Liver (tissue), 9 donors: ENCODE results near the gene RGL1. TPM values are rescaled to one million over a fixed set of nuclear protein-coding genes. Genes with fewer than 3 reads are reported as not detected.

ENCODE experiments used
- DNase-seq: peaks from one replicate; pipeline ENCODE4 v3.0.0-alpha.2; 2017; ENCODE audit warnings: low spot score
- H3K27ac ChIP-seq, 2 donors: one replicate each; pipeline ENCODE4 v1.7.0; 2013; ENCODE audit warnings: inconsistent platforms in 2 of 2, low read length in 2 of 2, control low read depth in 1 of 2, low read depth in 1 of 2, mild to moderate bottlenecking in 1 of 2
- H3K27me3 ChIP-seq, 4 donors: one replicate each; pipeline versions ENCODE4 v1.6.1 to v1.7.0; 2013; ENCODE audit warnings: low read length in 3 of 4, inconsistent platforms in 1 of 4, mild to moderate bottlenecking in 1 of 4, moderate library complexity in 1 of 4; ENCODE audit not compliant: control insufficient read depth in 4 of 4, insufficient read depth in 4 of 4
- H3K36me3 ChIP-seq, 4 donors: one replicate each; pipeline versions ENCODE4 v1.6.1 to v1.7.0; 2013; ENCODE audit warnings: low read length in 3 of 4, mild to moderate bottlenecking in 3 of 4, low read depth in 1 of 4, moderate library complexity in 1 of 4; ENCODE audit not compliant: control insufficient read depth in 4 of 4, insufficient read depth in 3 of 4
- H3K4me1 ChIP-seq, 4 donors: one replicate each; pipeline versions ENCODE4 v1.6.1 to v1.7.0; 2013; ENCODE audit warnings: low read length in 3 of 4, mild to moderate bottlenecking in 3 of 4, moderate library complexity in 1 of 4; ENCODE audit not compliant: control insufficient read depth in 4 of 4, insufficient read depth in 4 of 4
- H3K4me3 ChIP-seq, 3 donors: one replicate each; pipeline versions ENCODE4 v1.6.1 to v1.7.0; 2013; ENCODE audit warnings: low read length in 3 of 3, control low read depth in 1 of 3, low read depth in 1 of 3, mild to moderate bottlenecking in 1 of 3
- H3K9ac ChIP-seq, 2 donors: one replicate each; pipeline ENCODE4 v1.7.0; 2013; ENCODE audit warnings: low read length in 2 of 2, mild to moderate bottlenecking in 2 of 2, moderate library complexity in 2 of 2, control low read depth in 1 of 2, low read depth in 1 of 2
- H3K9me3 ChIP-seq, 4 donors: one replicate each; pipeline versions ENCODE4 v1.6.1 to v1.7.0; 2013; ENCODE audit warnings: low read length in 3 of 4; ENCODE audit not compliant: control insufficient read depth in 4 of 4
- ATF3 ChIP-seq: IDR thresholded peaks from 2 replicates; pipeline ENCODE4 v1.6.1; 2016; ENCODE audit warnings: antibody characterized with exemption
- CTCF ChIP-seq: fragments of 150-350 bp; IDR thresholded peaks from 2 replicates; pipeline ENCODE4 v1.5.1; 2017; ENCODE audit warnings: improper control_type of control experiment, low read depth, low read length; ENCODE audit not compliant: missing input control
- EGR1 ChIP-seq, 2 donors: IDR thresholded peaks; 2 replicates each; pipeline ENCODE4 v1.6.1; 2016 to 2018; ENCODE audit warnings: antibody characterized with exemption in 2 of 2, low read depth in 2 of 2
- FOXA1 ChIP-seq: IDR thresholded peaks from 2 replicates; pipeline ENCODE4 v1.6.1; 2016; ENCODE audit warnings: antibody characterized with exemption
- FOXA2 ChIP-seq: IDR thresholded peaks from 2 replicates; pipeline ENCODE4 v1.6.1; 2016; ENCODE audit warnings: antibody characterized with exemption
- GABPA ChIP-seq, 2 donors: IDR thresholded peaks in 1 of 2; conservative IDR thresholded peaks in 1 of 2; 2 replicates each; pipeline ENCODE4 v1.6.1; 2016; ENCODE audit warnings: antibody characterized with exemption in 2 of 2, mild to moderate bottlenecking in 1 of 2, moderate library complexity in 1 of 2
- HNF4A ChIP-seq, 2 donors: conservative IDR thresholded peaks; 2 replicates each; pipeline ENCODE4 v1.6.1; 2016; ENCODE audit warnings: antibody characterized with exemption in 2 of 2, mild to moderate bottlenecking in 2 of 2
- HNF4G ChIP-seq: IDR thresholded peaks from 2 replicates; pipeline ENCODE4 v1.6.1; 2016; ENCODE audit warnings: antibody characterized with exemption
- JUND ChIP-seq, 2 donors: IDR thresholded peaks; 2 replicates each; pipeline ENCODE4 v1.6.1; 2016; ENCODE audit warnings: antibody characterized with exemption in 2 of 2
- RAD21 ChIP-seq, 2 donors: IDR thresholded peaks; 2 replicates each; pipeline ENCODE4 v1.6.1; 2016; ENCODE audit warnings: antibody characterized with exemption in 2 of 2, mild to moderate bottlenecking in 2 of 2
- RXRA ChIP-seq, 2 donors: IDR thresholded peaks; 2 replicates each; pipeline ENCODE4 v1.6.1; 2017 to 2018; ENCODE audit warnings: antibody characterized with exemption in 2 of 2, mild to moderate bottlenecking in 1 of 2
- SP1 ChIP-seq: IDR thresholded peaks from 2 replicates; pipeline ENCODE4 v1.6.1; 2018; ENCODE audit warnings: antibody characterized with exemption, mild to moderate bottlenecking
- TAF1 ChIP-seq: conservative IDR thresholded peaks from 2 replicates; pipeline ENCODE4 v1.6.1; 2016; ENCODE audit warnings: antibody characterized with exemption, mild to moderate bottlenecking
- YY1 ChIP-seq: IDR thresholded peaks from 2 replicates; pipeline ENCODE4 v1.6.1; 2016; ENCODE audit warnings: antibody characterized with exemption, mild to moderate bottlenecking
- WGBS: extraction: QIAGEN DNeasy Blood & Tissue Kit; methylation state at CpG from one replicate; pipeline ENCODE4 v1.1.7; 2013; 5-methylcytosine and 5-hydroxymethylcytosine counted together
- polyA plus RNA-seq, 2 donors: library from polyadenylated mRNA; stranded (reverse) in 1 of 2; unstranded in 1 of 2; fragments of 200-250 nt in 1 of 2; fragments of >200 nt in 1 of 2; fragmentation: Nextera tagmentation in 1 of 2; extraction: Ambion mirVana in 1 of 2; gene quantifications; one replicate each; pipeline versions ENCODE4 v1.2.1 to v1.2.3, GENCODE V29; 2013 to 2015
- total RNA-seq, 2 donors: library from RNA; depleted of rRNA; stranded (reverse); fragments of >200 nt; gene quantifications; one replicate each; pipeline ENCODE4 v1.2.3, GENCODE V29; 2014
- TF ChIP-seq, protein P1 (sequence below): IDR thresholded peaks from 2 replicates; pipeline ENCODE4 v1.6.1; 2016; ENCODE audit warnings: antibody characterized with exemption, mild to moderate bottlenecking
- TF ChIP-seq, protein P2 (sequence below): IDR thresholded peaks from 2 replicates; pipeline ENCODE4 v1.6.1; 2016; ENCODE audit warnings: antibody characterized with exemption
- TF ChIP-seq, protein P3 (sequence below): IDR thresholded peaks from 2 replicates; pipeline ENCODE4 v1.6.1; 2016; ENCODE audit warnings: antibody characterized with exemption
- donor health status: healthy.
- donor health status: healthy.
- donor health status: healthy.
- donor health status: healthy.
- donor health status: healthy.

Gene RGL1
- total and polyA plus RNA-seq, 4 donors: 3.9 to 15.3 (median 8.9) TPM

- Histone ChIP-seq H3K9me3 (no peaks in the 10 kb centered on the region), H3K4me1 (no peaks in the 10 kb centered on the region), H3K9ac (no peak overlapping the region), H3K27me3 (no peaks in the 10 kb centered on the region), H3K4me3 (no peak overlapping the region), H3K36me3 (no peaks in the 10 kb centered on the region), H3K27ac (no peak overlapping the region)
- TF ChIP-seq TAF1: no peak
- TF ChIP-seq, protein P1, sequence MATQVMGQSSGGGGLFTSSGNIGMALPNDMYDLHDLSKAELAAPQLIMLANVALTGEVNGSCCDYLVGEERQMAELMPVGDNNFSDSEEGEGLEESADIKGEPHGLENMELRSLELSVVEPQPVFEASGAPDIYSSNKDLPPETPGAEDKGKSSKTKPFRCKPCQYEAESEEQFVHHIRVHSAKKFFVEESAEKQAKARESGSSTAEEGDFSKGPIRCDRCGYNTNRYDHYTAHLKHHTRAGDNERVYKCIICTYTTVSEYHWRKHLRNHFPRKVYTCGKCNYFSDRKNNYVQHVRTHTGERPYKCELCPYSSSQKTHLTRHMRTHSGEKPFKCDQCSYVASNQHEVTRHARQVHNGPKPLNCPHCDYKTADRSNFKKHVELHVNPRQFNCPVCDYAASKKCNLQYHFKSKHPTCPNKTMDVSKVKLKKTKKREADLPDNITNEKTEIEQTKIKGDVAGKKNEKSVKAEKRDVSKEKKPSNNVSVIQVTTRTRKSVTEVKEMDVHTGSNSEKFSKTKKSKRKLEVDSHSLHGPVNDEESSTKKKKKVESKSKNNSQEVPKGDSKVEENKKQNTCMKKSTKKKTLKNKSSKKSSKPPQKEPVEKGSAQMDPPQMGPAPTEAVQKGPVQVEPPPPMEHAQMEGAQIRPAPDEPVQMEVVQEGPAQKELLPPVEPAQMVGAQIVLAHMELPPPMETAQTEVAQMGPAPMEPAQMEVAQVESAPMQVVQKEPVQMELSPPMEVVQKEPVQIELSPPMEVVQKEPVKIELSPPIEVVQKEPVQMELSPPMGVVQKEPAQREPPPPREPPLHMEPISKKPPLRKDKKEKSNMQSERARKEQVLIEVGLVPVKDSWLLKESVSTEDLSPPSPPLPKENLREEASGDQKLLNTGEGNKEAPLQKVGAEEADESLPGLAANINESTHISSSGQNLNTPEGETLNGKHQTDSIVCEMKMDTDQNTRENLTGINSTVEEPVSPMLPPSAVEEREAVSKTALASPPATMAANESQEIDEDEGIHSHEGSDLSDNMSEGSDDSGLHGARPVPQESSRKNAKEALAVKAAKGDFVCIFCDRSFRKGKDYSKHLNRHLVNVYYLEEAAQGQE: no peak
- TF ChIP-seq FOXA1: no peak
- TF ChIP-seq HNF4A (conservative IDR thresholded peaks at IDR 0.05): no peak
- no peak for TF ChIP-seq YY1
- TF ChIP-seq JUND (IDR thresholded peaks at IDR 0.05): no peak
- no peak for TF ChIP-seq ATF3
- no peak for TF ChIP-seq CTCF
- TF ChIP-seq, protein P2, sequence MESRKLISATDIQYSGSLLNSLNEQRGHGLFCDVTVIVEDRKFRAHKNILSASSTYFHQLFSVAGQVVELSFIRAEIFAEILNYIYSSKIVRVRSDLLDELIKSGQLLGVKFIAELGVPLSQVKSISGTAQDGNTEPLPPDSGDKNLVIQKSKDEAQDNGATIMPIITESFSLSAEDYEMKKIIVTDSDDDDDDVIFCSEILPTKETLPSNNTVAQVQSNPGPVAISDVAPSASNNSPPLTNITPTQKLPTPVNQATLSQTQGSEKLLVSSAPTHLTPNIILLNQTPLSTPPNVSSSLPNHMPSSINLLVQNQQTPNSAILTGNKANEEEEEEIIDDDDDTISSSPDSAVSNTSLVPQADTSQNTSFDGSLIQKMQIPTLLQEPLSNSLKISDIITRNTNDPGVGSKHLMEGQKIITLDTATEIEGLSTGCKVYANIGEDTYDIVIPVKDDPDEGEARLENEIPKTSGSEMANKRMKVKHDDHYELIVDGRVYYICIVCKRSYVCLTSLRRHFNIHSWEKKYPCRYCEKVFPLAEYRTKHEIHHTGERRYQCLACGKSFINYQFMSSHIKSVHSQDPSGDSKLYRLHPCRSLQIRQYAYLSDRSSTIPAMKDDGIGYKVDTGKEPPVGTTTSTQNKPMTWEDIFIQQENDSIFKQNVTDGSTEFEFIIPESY: no peak
- TF ChIP-seq HNF4G: no peak
- no peak for TF ChIP-seq RXRA (IDR thresholded peaks at IDR 0.05)
- TF ChIP-seq GABPA (IDR thresholded peaks at IDR 0.05 in 1 of 2, conservative IDR thresholded peaks at IDR 0.05 in 1 of 2): no peak
- TF ChIP-seq, protein P3, sequence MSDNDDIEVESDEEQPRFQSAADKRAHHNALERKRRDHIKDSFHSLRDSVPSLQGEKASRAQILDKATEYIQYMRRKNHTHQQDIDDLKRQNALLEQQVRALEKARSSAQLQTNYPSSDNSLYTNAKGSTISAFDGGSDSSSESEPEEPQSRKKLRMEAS: no peak
- no peak for TF ChIP-seq FOXA2
- no peak for TF ChIP-seq RAD21 (IDR thresholded peaks at IDR 0.05)
- no peak for TF ChIP-seq SP1
- no peak for TF ChIP-seq EGR1 (IDR thresholded peaks at IDR 0.05; ENCODE audit: low read depth in 2 of 2)
- no peak for DNase-seq
Measured at GRCh38 chr1:183827801-183828200, 22.9 kb downstream of the RGL1 start.

- Histone ChIP-seq H3K9ac (no peak overlapping the region), H3K4me3 (no peak overlapping the region), H3K27ac (no peak overlapping the region), H3K36me3 (no peaks in the 10 kb centered on the region), H3K27me3 (no peaks in the 10 kb centered on the region), H3K4me1 (no peaks in the 10 kb centered on the region), H3K9me3 (no peaks in the 10 kb centered on the region)
- DNase-seq: no peak
- TF ChIP-seq JUND (IDR thresholded peaks at IDR 0.05) (no peak), YY1 (no peak), RAD21 (IDR thresholded peaks at IDR 0.05) (no peak)
- WGBS: 83% methylated on average over 1 of the region's 1 CpG
Measured at GRCh38 chr1:183830389-183830788, 25.5 kb downstream of the RGL1 start.
